ENCODE measurements around the gene ANGPTL4.
"Not testable (repeated sequence)": the region's sequence is repeated elsewhere in the genome, so short reads cannot be mapped to it uniquely, and the experiment has no call there.

ANGPTL4 gene

DNA sequence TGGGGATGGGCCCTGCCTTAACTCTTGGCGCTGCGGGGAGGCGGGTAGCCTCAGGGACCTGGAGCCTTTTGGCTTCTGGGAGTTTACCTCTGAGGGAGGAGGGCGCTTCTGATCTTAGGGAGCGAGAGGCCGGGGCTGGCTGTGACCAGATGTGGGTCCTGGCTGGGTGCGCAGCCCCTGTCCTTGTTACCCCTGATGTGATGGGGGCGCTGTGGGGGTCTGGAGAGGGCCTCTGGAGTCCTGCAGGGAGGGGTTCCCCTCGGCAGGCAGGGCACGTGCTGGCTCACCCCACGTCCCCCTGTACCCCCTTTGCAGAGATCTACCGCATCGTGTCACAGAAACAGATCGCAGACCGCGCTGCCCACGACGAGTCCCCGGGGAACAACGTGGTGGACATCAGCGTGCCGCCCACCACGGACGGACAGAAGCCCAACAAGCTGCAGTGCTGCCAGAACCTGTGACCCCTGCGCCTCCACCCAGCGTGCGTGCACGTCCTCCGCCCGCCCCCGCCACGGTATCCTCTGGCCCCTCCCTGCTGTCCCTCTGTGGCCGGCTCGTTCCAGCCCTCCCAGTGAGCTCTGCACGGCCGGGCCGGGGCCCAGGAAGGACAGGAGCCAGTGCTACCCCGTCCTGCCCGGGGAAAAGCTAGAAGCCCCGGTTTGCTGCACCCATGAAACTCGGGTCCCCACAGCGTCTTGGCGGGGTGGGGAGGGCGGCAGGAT, 39.3 kb downstream of the ANGPTL4 start:
- Histone ChIP-seq H3K27me3 (ENCODE audit: insufficient read depth, low read depth, severe bottlenecking) (no peaks in the 10 kb centered on the region), H3K27ac (no peak overlapping the region), H3K4me3 (ENCODE audit: low read depth, low read length) (no peak overlapping the region), H3K36me3 (peaks cover 44% of the 10 kb centered on the region), H3K9me3 (ENCODE audit: severe bottlenecking) (no peaks in the 10 kb centered on the region)
- DNase-seq, result no peak
- TF ChIP-seq, protein P1, sequence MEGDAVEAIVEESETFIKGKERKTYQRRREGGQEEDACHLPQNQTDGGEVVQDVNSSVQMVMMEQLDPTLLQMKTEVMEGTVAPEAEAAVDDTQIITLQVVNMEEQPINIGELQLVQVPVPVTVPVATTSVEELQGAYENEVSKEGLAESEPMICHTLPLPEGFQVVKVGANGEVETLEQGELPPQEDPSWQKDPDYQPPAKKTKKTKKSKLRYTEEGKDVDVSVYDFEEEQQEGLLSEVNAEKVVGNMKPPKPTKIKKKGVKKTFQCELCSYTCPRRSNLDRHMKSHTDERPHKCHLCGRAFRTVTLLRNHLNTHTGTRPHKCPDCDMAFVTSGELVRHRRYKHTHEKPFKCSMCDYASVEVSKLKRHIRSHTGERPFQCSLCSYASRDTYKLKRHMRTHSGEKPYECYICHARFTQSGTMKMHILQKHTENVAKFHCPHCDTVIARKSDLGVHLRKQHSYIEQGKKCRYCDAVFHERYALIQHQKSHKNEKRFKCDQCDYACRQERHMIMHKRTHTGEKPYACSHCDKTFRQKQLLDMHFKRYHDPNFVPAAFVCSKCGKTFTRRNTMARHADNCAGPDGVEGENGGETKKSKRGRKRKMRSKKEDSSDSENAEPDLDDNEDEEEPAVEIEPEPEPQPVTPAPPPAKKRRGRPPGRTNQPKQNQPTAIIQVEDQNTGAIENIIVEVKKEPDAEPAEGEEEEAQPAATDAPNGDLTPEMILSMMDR (IDR thresholded peaks at IDR 0.05; ENCODE audit: low read depth, low read length), result no peak

DNA sequence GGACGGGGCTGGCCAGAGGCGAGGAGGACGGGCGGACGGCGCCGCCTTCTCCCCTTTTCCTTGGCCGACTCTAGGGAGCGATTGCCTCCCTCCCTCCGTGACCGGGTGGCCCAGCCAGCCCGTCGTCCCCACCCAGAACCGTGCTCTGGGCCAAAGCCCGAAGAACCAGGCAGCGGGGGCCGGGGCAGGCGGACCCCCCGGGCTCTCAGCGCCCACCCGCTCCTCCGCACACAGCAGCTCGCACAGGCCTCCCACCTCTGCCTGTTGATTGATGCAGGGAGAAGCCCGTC, 39.8 kb downstream of the ANGPTL4 start:
- Histone ChIP-seq H3K36me3 (peaks cover 44% of the 10 kb centered on the region), H3K27ac (no peak overlapping the region), H3K27me3 (ENCODE audit: insufficient read depth, low read depth, severe bottlenecking) (no peaks in the 10 kb centered on the region), H3K9me3 (ENCODE audit: severe bottlenecking) (no peaks in the 10 kb centered on the region), H3K4me3 (ENCODE audit: low read depth, low read length) (no peak overlapping the region)
- DNase-seq, result no peak
- TF ChIP-seq, protein P1 (IDR thresholded peaks at IDR 0.05; ENCODE audit: low read depth, low read length), result no peak

DNA sequence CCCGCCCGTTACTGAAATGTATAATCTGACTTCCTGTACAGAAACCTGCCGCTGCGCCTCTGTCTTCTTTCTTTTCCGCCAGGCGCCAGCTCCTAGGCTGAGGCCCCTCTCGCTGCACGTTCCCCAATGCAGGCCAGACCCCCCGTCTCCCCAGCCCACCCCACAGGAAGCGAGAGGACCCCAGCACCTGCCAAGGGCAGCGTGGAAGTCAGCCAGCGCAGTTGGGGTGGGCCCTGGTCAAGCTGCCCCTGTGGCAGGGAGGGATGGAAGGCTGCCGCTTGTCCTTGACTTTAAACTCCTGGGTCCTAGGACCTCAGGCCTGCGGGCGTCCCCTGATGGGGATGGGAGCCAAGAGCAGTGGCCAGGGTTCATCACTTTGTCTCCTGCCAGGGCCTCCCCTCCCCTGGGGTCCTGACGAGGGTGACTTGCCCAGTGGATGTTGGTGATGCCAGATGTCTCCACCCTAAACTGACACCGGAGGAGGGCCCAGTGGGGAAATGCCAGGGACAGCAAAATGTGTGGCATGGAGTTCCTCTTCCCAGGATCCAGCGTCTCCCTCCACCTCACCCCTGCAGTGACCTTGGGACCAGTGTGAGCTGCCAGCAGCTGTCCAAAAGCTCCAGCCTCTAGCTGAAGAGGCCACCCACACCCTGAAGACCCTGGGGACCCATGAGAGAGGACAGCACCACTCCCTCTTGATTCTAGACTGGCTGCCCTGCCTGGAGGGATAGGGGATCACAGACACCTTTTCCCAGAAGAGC, 40.6 kb downstream of the ANGPTL4 start:
- Histone ChIP-seq H3K9me3 (ENCODE audit: severe bottlenecking) (no peaks in the 10 kb centered on the region), H3K27me3 (ENCODE audit: insufficient read depth, low read depth, severe bottlenecking) (no peaks in the 10 kb centered on the region), H3K4me3 (ENCODE audit: low read depth, low read length) (no peak overlapping the region), H3K27ac (no peak overlapping the region), H3K36me3 (peaks cover 42% of the 10 kb centered on the region)
- DNase-seq, result no peak
- TF ChIP-seq, protein P1 (IDR thresholded peaks at IDR 0.05; ENCODE audit: low read depth, low read length), result no peak

DNA sequence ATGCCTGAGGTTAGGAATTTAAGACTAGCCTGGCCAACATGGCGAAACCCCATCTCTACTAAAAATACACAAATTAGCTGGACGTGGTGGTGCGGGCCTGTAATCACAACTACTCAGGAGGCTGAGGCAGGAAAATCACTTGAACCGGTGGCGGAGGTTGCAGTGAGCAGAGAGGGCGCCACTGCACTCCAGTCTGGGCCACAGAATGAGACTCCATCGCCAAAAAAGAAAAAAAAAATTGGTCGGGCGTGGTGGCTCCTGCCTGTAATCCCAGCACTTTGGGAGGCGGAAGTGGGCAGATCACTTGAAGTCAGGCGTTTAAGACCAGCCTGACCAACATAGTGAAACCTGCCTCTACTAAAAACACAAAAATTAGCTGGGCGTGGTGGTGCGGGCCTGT, 46.8 kb downstream of the ANGPTL4 start:
- not testable (repeated sequence) for H3K27me3 ChIP-seq (ENCODE audit: insufficient read depth, low read depth, severe bottlenecking); H3K36me3 ChIP-seq; H3K27ac ChIP-seq; H3K9me3 ChIP-seq (ENCODE audit: severe bottlenecking); H3K4me3 ChIP-seq (ENCODE audit: low read depth, low read length); DNase-seq

DNA sequence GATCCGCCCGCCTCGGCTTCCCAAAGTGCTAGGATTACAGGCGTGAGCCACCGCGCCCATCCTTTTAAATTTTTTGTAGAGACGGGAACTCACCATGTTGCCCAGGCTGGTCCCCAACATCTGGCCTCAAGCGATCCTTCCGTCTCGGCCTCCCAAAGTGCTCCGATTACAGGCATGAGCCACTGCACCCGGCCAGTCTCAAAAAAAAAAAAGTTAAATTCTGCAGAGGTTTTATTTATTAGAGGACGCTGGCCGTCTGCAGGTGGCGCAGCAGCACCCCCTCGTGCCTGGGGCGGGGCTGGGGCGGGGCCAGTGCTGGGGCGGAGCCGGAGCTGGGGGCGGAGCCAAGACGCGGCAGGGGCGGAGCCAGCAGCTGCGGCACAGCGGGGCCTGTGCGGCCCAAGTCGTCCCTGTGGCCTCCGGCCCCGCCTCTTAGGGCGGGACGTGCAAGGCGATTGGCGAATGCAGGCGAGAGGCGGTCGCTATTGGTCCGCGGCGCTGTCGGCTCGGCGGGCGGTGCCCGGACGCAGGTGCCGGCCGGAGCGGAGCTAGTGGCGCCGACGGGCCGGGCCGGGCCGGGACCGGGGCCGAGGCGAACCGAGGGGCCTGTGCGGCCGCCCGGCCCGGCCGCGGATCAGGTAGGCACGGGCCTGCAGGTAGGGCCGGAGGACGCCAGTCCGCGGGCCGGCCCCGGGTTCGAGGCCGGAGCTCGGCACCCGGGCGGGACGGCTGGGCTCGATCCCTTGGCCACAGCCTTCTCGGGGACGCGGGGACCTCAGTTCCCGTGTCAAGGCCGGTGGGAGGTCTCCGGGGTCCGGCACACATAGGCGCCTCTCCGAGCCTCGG, 49.1 kb downstream of the ANGPTL4 start, which contains the start of gene MARCHF2:
MARCHF2 (plus strand) TSS at position 523 of the 846 bp plus-strand sequence. CDS start 8,536 bp downstream, outside the sequence.
- TF ChIP-seq, protein P1 (IDR thresholded peaks at IDR 0.05; ENCODE audit: low read depth, low read length), result peak; percentile 49
- Histone ChIP-seq H3K9me3 (ENCODE audit: severe bottlenecking) (no peaks in the 10 kb centered on the region), H3K27ac (no peak within 1 kb of the TSS), H3K27me3 (ENCODE audit: insufficient read depth, low read depth, severe bottlenecking) (no peaks in the 10 kb centered on the region), H3K36me3 (no peaks in the 10 kb centered on the region), H3K4me3 (ENCODE audit: low read depth, low read length) (peak within 1 kb of the TSS; percentile 62)
- DNase-seq, result peak; percentile 95

DNA sequence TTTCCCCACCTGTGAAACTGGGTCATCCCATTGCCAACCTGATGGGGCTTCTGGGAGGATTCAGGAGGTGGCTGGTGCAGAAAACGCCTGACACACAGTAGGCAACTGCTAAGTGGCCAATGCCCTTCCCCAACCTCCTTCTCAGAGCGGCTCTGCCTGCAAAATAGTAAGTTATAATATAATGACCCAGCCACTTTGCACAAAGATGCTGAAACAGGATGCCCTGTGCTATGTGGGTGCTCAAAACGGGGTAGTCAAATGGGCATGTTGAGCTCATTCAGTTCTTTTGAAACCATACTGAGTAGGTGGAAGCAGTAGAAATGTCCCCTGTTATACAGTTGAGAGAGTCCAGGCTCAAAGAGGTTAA, 49.7 kb downstream of the ANGPTL4 start:
- Histone ChIP-seq H3K4me3 (ENCODE audit: low read depth, low read length) (peak overlapping the region; percentile 62), H3K27me3 (ENCODE audit: insufficient read depth, low read depth, severe bottlenecking) (no peaks in the 10 kb centered on the region), H3K36me3 (no peaks in the 10 kb centered on the region), H3K9me3 (ENCODE audit: severe bottlenecking) (no peaks in the 10 kb centered on the region), H3K27ac (no peak overlapping the region)
- TF ChIP-seq, protein P1 (IDR thresholded peaks at IDR 0.05; ENCODE audit: low read depth, low read length), result no peak
- no peak for DNase-seq
